ENCODE measurements around the gene FMR1NB.

The FMR1NB gene, protein sequence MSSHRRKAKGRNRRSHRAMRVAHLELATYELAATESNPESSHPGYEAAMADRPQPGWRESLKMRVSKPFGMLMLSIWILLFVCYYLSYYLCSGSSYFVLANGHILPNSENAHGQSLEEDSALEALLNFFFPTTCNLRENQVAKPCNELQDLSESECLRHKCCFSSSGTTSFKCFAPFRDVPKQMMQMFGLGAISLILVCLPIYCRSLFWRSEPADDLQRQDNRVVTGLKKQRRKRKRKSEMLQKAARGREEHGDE

DNA sequence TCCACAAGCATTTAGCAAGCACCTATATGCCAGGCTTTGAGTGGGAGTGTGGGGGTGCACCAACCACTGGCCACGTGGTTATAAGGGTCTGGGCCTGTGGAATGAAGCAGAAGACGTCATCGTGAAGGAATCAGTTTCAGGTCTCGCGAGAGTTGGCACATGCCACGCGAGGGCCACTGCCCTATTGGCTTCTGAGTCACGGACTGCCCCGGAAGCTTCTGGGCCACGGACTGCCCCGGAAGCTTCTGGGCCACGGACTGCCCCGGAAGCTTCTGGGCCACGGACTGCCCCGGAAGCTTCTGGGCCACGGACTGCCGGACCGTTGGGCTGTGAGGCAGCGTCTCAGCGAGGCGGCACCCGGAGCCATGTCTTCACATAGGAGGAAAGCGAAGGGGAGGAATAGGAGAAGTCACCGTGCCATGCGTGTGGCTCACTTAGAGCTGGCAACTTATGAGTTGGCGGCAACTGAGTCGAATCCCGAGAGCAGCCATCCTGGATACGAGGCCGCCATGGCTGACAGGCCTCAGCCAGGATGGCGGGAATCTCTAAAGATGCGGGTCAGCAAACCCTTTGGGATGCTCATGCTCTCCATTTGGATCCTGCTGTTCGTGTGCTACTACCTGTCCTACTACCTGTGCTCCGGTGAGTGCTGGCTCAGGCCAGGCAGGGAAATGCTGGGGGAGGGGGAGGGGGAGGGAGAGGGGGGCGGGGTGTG lies at the start of gene FMR1NB:
Gene FMR1NB (plus strand): TSS at position 300 of the 715 bp plus-strand sequence. CDS start 66 bp downstream, at position 366.
- DNase-seq (ENCODE audit: low read depth, low spot score), result no peak

DNA sequence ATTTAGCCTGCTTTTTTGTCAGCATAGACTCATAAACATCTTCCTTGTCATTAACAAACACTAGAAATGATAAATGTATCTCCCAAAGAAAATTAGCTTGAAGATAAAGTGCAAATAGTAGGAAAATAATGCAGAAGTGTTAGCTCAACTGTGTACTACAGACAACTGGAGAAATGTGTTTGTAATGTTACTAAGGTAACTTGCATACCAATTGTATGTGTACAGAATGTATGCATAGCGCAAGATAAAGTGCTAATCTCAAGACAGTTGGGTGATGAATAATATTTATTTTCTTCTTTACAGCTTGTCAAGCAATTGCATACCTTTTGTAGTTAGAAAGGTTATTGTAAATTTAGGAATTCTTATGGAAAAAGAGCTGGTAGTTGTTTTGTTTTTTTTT lies 47.3 kb upstream of the FMR1NB start:
- DNase-seq (ENCODE audit: low read depth, low spot score), result no peak

- no peak for DNase-seq (ENCODE audit: low read depth, low spot score)
Observed at GRCh38 chrX:147935156-147935758, 45.9 kb upstream of the FMR1NB start.

- DNase-seq (ENCODE audit: low read depth, low spot score), result no peak
Observed at GRCh38 chrX:147945286-147945685, 35.9 kb upstream of the FMR1NB start.

GRCh38 chrX:147948531-147948930 lies 32.6 kb upstream of the FMR1NB start:
- no peak for DNase-seq (ENCODE audit: low read depth, low spot score)

DNA sequence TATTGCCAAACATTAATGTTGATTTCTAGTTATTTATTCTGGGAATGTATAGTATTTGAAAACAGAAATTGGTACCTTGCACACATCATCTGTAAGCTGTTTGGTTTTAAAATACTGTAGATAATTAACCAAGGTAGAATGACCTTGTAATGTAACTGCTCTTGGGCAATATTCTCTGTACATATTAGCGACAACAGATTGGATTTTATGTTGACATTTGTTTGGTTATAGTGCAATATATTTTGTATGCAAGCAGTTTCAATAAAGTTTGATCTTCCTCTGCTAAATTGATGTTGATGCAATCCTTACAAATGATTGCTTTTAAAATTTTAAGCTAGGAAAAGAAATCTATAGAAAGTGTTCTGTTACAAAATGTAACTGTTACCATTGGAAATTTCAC lies 30.8 kb upstream of the FMR1NB start:
- no peak for DNase-seq (ENCODE audit: low read depth, low spot score)

- DNase-seq (ENCODE audit: low read depth, low spot score), result no peak
Observed at GRCh38 chrX:147953976-147954375, 27.2 kb upstream of the FMR1NB start.

DNA sequence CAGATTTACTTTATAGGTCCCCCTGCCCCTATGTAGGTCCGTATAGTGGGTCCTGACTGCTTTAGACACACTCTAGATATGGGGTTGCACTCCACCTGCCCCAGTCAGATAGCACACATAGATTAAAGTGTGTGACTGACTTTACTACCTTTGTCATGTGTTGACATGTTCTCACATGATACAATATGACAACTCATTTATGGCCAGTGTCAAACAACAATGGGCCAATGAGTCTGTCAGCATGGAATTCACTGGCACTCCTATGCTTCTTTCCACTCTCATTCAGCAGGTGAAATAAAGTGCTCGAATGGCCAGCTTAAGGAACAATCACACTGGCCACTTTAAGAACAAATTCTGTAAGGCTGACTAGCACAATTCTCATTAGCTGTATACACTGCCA lies 23.8 kb upstream of the FMR1NB start:
- no peak for DNase-seq (ENCODE audit: low read depth, low spot score)

DNA sequence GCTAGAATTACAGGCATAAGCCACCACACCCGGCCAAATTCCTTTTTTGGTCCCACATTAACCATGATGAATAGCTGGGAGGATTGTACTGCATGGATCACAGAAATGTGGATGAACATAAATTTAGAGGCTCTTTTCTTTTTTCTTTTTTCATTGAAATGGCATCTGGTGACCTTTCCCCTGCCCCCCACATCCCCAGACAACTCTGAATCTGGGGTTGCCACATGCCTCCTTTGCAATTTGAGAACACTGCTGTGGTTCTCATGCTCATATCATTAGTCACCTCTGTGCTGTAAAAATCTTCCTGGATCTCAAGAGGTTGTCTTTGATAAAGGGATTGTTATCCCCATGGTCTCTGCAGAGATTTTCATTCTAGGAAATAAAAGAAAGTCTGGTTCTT lies 22.8 kb upstream of the FMR1NB start:
- DNase-seq (ENCODE audit: low read depth, low spot score), result no peak

DNA sequence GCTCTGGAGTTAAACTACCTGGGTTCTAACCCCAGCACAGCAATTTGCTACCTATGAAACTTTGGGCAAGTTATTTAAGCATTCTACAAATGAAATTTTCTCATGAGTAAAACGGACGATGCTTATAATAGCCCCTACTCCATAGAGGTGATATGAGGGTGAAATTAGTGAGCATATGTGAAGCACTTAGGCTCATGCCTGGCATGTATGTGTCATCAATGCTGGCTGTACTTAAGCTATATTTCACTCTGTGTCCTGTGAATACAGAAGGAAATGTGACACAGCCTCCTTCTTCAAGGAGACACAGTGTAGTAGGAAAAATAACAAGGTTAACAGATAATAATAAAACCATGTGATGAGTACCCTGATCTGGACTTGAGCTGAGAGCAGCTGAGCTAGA lies 20.4 kb upstream of the FMR1NB start:
- no peak for DNase-seq (ENCODE audit: low read depth, low spot score)

DNA sequence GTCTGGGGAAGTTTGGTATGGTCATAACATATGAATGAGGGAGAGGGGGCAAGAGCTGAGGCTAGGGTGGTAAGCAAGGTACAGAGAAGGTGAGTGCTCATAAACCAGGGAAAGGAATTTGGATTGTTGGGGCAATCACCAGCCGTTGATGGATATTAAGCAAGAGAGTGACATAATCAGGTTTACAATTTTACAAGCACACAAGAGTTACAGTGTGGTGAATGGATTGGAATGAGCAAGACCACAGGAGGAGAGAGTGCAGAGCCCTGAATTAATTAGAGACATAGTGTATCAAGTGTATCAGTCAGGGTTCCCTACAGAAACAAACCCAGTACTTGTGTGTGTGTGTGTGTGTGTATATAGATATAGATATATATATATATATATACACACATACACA lies 18.7 kb upstream of the FMR1NB start:
- DNase-seq (ENCODE audit: low read depth, low spot score), result no peak

DNA sequence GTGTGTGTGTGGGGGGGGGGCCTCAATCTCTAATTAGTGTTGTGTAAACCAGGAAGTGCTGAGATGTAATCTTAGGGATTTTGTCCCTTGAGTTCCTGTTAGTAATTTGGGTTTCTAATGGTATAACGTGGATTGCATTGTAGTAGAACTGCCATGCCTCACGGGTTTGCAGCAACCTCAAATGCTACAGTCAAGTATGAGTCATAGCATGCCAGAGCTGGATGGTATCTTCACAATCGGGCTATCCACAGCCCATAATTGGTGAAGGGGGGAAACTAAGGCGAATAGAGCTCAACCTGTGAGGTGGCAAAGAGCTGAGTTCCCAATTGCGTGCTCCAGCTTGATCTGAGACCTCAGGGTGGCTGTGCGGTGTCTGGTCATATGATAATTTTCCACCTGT lies 2.2 kb upstream of the FMR1NB start:
- DNase-seq (ENCODE audit: low read depth, low spot score), result no peak

DNA sequence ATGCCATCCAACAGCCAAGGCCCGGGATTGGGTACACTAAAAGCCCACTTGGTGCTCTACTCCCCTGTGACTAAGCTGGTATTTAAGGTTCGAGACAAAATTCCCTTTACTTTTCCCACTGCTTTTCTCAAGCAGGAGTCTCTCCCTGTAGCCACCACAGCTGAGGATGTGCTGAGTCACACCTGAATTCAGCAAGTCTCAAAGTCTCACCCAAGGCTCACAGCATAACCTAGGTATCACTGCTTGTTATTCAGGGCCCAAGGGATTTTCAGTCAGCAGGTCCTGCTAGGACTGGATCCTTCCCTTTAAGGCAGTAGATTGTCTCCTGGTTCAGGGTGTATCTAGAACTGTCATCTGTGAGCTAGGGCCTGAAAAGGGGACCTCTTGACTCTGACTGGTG lies 39.2 kb downstream of the FMR1NB start:
- DNase-seq (ENCODE audit: low read depth, low spot score), result no peak

- DNase-seq (ENCODE audit: low read depth, low spot score), result no peak
Observed at GRCh38 chrX:148024425-148025148, 43.5 kb downstream of the FMR1NB start.

DNA sequence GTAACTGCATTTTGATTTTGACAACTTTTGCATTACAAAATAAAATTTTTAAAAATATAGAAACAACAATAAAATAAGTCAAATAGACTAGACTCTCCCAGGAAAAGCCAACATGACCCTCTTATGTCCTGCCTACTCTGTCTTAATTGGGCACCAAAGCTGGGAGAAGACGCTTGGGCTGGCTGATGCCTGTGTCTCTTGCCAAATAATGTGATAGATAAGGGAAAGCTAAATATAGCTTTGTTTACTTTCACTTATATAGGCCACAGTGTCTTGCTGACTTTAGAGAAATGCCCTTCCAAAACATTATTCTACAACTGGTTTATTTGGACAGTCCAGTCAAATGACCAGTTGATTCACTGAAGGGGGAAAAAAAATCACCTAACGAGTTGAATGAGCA lies 54.2 kb downstream of the FMR1NB start:
- no peak for DNase-seq (ENCODE audit: low read depth, low spot score)

- no peak for DNase-seq (ENCODE audit: low read depth, low spot score)
Observed at GRCh38 chrX:148037020-148037419, 55.9 kb downstream of the FMR1NB start.

DNA sequence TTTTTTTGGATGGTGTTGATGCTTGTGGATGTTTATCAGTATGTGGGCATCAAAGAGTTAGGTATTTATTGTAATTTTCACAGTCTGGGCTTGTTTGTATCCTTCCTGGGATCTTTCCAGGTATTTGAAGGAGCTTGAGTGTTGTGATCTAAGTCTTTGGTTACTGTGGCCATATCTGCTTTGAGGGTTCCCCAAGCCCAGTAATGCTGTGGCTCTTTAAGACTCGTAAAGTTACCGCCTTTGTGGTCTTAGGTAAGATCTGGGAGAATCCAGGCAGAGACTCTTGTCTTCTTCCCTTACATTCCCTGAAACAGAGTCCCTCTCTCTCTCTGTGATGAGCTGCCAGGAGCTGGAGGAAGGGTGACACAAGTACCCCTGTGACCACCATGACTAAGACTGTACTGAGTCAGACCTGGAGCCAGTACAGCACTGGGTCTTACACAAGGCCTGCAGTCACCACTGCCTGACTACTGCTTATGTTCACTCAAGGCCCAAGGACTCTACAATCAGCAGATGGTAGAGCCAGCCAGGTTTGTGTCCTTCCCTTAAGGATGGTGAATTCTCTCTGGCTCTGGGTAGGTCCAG lies 62.2 kb downstream of the FMR1NB start:
- no peak for DNase-seq (ENCODE audit: low read depth, low spot score)

DNA sequence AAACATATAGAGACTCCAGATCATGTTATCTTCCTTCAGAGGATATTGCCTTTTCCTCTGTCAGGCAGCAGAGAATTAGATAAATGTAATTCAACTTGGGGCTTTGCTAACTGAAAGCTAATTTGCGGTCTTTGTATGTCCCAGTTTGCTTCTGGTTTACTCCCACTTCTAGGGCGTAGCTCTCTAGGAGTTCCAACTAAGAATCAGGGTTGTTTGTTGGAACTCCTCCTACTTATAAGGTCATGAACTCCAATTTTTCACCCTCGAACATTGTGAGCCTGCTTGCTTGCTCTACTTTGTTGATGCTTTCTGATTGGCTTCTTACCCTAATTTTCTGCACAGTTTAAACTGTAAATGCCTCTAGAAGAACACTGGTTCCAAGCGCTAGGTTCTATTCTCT lies 66.1 kb downstream of the FMR1NB start:
- no peak for DNase-seq (ENCODE audit: low read depth, low spot score)

DNA sequence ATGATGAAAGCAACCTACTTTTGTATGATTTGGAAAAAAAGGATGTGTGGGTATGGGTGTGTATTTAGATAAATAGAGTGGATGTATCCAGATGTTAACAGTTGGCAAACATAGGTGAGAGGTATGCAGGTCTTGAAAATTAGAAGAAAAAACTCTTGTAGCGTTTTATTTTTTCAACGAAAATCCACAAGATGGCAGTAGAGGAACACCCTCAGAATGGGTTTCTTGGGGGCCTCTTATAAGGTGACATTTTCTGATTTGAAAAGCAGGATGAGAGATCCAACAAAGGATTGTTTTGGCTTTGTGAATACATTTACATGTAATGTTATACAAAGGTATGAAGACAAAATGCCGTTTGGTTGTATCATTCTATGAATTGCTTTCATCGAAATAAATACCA lies 68.3 kb downstream of the FMR1NB start:
- no peak for DNase-seq (ENCODE audit: low read depth, low spot score)

DNA sequence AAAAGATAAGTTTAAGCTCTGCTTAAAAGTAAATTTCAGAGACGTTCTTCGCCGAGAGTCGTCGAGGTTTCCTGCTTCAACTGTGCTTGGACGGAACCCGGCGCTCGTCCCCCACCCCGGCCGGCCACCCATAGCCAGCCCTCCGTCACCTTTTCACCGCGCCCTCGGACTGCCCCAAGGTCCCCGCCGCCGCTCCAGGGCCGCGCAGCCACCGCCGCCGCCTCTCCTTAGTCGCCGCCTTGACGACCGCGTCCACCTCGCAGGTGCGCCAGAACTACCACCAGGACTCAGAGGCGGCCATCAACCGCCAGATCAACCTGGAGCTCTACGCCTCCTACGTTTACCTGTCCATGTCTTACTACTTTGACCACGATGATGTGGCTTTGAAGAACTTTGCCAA lies 70.8 kb downstream of the FMR1NB start:
- DNase-seq (ENCODE audit: low read depth, low spot score), result no peak

DNA sequence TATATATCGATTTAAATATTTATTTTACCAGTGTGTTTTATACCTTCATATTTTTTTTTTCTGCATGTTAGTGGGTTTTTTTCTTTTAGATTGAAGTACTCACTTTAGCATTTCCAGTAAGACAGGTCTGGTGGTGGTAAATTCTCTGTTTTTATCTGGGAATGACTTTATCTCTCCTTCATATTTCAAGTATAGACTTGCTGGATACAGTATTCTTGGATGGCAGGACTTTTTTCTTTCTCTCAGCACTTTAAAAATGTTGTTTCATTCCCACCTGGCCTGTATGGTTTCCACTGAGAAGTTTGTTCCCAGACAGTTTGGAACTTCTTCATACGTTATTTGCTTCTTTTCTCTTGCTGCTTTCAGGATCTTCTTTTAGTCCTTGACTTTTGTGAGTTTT lies 86.1 kb downstream of the FMR1NB start:
- no peak for DNase-seq (ENCODE audit: low read depth, low spot score)

Data from activated naive CD8-positive, alpha-beta T cell treated with anti-CD3 and anti-CD28 coated beads, Interleukin-2, amount 50 U/mL, for 16 hours (primary cell).